ENCODE measurements around the gene AGAP1. TPM values are rescaled to one million over a fixed set of nuclear protein-coding genes. Genes with fewer than 3 reads are reported as not detected.

Gene AGAP1
- total RNA-seq, 3 donors from 2014 or later (not counting 1 experiment from before 2014, with no cell fraction given), result 42.0 to 56.4 (median 45.7) TPM

- no peak overlapping the region for H3K27ac ChIP-seq (ENCODE audit: low read length)
- Mint-ChIP-seq H3K4me3 (no peak overlapping the region), H3K4me1 (no peaks in the 10 kb centered on the region), H3K9me3 (no peaks in the 10 kb centered on the region), H3K27ac (no peak overlapping the region), H3K36me3 (no peaks in the 10 kb centered on the region), H3K27me3 (ENCODE audit: low read depth in 2 of 2) (peaks cover 0 to 10% of the 10 kb centered on the region in 2 donors)
- H3K36me3 ChIP-seq (ENCODE audit: control insufficient read depth, insufficient read depth, low read length), result no peaks in the 10 kb centered on the region
- ATAC-seq (no peak), DNase-seq (no peak)
- no peak overlapping the region for H3K4me3 ChIP-seq (ENCODE audit: low read length)
- H3K27me3 ChIP-seq (ENCODE audit: control insufficient read depth, insufficient read depth, low read length), result no peaks in the 10 kb centered on the region
- intact Hi-C loops (cut with micrococcal nuclease), result no loop called here
- TF ChIP-seq CTCF (IDR thresholded peaks at IDR 0.05), result no peak
- 58% methylated on average over 5 of the region's 10 CpGs for WGBS (ENCODE audit: insufficient coverage)
- no peaks in the 10 kb centered on the region for H3K9me3 ChIP-seq (ENCODE audit: control insufficient read depth, insufficient read depth, low read length)
- H3K4me1 ChIP-seq (ENCODE audit: control insufficient read depth, insufficient read depth, low read length), result no peaks in the 10 kb centered on the region
These were observed 48.9 kb downstream of the AGAP1 start for GRCh38 chr2:235542733-235543127.

GRCh38 chr2:235543128-235543750 lies 49.4 kb downstream of the AGAP1 start:
- Histone ChIP-seq H3K36me3 (ENCODE audit: control insufficient read depth, insufficient read depth, low read length) (no peaks in the 10 kb centered on the region), H3K4me1 (ENCODE audit: control insufficient read depth, insufficient read depth, low read length) (no peaks in the 10 kb centered on the region), H3K9me3 (ENCODE audit: control insufficient read depth, insufficient read depth, low read length) (no peaks in the 10 kb centered on the region), H3K27ac (ENCODE audit: low read length) (no peak overlapping the region), H3K27me3 (ENCODE audit: control insufficient read depth, insufficient read depth, low read length) (no peaks in the 10 kb centered on the region), H3K4me3 (ENCODE audit: low read length) (no peak overlapping the region)
- ATAC-seq (no peak), DNase-seq (no peak)
- Mint-ChIP-seq H3K27me3 (ENCODE audit: low read depth in 2 of 2) (peaks cover 1 to 10% of the 10 kb centered on the region in 2 donors), H3K9me3 (no peaks in the 10 kb centered on the region), H3K27ac (no peak overlapping the region), H3K4me3 (no peak overlapping the region), H3K36me3 (no peaks in the 10 kb centered on the region), H3K4me1 (no peaks in the 10 kb centered on the region)
- 75% methylated on average over 13 of the region's 13 CpGs for WGBS (ENCODE audit: insufficient coverage)
- intact Hi-C loops (cut with micrococcal nuclease), result no loop called here
- TF ChIP-seq CTCF (IDR thresholded peaks at IDR 0.05), result no peak

GRCh38 chr2:235543851-235544688 lies 50.2 kb downstream of the AGAP1 start:
- H3K9me3 ChIP-seq (ENCODE audit: control insufficient read depth, insufficient read depth, low read length), result no peaks in the 10 kb centered on the region
- H3K9me3 Mint-ChIP-seq, result no peaks in the 10 kb centered on the region

More at GRCh38 chr2:235543851-235544688, 50.2 kb downstream of the AGAP1 start:
- H3K4me1 Mint-ChIP-seq, result no peaks in the 10 kb centered on the region
- no peak for TF ChIP-seq CTCF (IDR thresholded peaks at IDR 0.05)
- intact Hi-C loops (cut with micrococcal nuclease), result no loop called here
- H3K27me3 Mint-ChIP-seq (ENCODE audit: low read depth in 2 of 2), result peaks cover 2 to 10% of the 10 kb centered on the region in 2 donors
- 90% methylated on average over 25 of the region's 25 CpGs for WGBS (ENCODE audit: insufficient coverage)
- Histone ChIP-seq H3K36me3 (ENCODE audit: control insufficient read depth, insufficient read depth, low read length) (no peaks in the 10 kb centered on the region), H3K27me3 (ENCODE audit: control insufficient read depth, insufficient read depth, low read length) (no peaks in the 10 kb centered on the region), H3K27ac (ENCODE audit: low read length) (no peak overlapping the region), H3K4me1 (ENCODE audit: control insufficient read depth, insufficient read depth, low read length) (no peaks in the 10 kb centered on the region), H3K4me3 (ENCODE audit: low read length) (no peak overlapping the region)
- H3K27ac Mint-ChIP-seq, result no peak overlapping the region
- DNase-seq (no peak), ATAC-seq (no peak)
- no peaks in the 10 kb centered on the region for H3K36me3 Mint-ChIP-seq
- no peak overlapping the region for H3K4me3 Mint-ChIP-seq

Measured in natural killer cell (primary cell).